ENCODE results near the gene SDR39U1.

SDR39U1 gene

DNA sequence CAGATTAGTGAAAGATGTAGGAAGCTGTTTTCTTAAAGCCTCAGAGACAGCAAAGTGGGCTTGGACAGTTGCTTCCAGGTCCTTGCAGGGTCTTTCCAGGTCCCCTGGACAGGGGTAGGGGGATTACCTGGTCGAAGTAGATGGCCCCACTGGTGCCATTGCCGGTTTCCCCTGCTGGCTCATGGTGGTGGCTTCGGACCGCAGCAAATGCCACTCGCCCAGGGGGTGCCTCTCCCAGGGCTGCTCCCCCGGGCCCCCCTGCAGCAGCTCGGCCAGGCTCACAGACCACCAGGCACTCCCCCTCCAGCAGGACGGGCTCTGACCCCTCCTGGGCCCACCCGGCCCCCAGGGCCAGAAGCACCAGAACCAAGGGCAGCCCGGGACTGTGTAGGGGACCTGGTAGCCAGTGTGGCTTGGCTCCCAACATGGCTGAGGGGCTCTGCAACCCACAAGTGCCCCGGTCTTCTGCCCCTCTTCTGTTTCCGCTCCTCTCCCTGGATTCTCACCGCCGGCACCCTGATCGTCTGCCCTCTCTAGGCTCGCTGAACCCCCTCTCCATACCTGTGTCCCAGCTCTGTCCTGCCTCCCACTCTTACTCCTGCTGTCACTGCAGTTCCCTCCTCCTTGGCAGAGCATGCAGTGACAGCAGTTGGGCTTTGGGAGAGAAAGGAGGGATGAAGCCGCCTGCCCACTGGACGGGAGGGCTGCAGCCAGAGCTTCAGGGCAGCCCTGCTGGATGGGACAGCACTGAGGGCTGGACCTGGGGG is 13.8 kb downstream of the SDR39U1 start:
- no peak for DNase-seq

DNA sequence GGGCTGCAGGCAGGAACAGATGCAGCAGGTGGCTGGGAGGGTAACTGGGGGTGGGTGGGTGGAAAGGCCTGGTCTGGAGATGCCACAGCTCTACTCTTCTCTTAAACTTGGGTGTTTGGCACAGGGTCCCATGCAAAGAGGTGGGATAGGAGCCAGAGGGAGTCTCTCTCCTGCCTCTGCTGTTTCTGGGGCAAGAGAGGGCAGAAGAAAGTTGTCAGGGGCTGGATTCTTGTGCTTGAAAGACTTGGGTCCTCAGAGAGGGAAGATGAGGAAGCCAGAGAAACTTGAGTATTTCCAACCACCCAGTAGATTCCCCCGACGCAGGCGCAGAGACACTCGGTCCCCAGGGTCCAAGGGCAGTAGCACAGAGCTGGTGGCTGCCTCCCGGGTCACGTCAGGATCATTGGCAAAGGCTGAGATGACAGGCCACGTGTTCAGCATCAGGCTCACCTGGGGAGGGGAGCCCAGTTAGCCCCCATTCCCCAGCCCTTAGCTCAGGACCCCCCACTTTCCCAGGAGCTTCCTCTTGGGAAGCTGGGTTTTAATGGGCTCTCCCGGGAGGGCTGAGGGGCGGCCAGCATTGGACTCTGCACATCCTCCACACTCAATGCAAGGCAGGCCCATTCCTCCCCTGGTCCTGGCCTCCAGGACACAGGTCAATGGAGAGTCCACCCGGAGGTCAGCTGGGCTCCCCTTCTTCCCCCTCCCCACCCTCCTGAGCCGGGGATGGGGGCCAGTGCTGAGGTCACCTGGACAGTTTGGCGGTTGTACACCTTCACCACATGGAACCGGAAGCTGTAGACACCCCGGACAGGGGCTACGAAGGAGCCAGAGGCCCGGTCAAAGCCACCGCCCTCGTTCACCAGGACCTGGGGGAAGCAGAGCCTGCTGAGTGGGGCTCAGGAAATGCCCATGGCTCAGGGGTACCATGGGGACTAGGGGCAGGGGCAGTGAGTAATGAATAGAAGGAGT is 14.8 kb downstream of the SDR39U1 start:
- no peak for DNase-seq

DNA sequence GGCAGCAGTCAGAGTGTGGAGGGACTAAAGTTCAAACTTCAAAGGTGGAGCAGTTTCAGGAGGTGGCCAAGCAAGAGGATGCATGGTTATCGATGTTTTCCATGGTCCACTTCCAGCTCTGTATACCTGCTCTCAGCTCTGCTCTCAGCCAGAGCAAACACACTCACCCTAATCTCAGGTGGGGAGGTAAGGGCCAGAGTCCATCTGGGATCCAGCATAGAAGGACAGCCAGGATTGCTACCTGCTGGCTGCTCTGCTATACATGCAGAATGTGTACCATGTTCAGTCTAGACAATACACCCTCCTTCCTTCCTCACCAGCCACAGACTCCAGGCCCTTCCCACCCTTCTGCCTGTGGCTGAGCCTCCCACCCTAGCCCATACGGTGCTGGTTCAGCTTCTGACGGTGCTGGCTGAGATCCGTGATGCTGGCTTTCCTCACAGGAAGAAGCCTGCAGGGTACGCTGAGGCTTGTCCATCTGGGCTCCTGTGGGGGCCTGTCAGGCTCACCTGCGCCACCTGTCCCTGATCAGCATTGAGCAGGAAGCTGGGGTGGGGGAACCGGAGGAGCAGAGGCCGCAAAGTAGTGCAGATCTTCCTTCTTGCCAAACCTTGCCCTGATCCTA is 15.6 kb downstream of the SDR39U1 start:
- DNase-seq: no peak

DNA sequence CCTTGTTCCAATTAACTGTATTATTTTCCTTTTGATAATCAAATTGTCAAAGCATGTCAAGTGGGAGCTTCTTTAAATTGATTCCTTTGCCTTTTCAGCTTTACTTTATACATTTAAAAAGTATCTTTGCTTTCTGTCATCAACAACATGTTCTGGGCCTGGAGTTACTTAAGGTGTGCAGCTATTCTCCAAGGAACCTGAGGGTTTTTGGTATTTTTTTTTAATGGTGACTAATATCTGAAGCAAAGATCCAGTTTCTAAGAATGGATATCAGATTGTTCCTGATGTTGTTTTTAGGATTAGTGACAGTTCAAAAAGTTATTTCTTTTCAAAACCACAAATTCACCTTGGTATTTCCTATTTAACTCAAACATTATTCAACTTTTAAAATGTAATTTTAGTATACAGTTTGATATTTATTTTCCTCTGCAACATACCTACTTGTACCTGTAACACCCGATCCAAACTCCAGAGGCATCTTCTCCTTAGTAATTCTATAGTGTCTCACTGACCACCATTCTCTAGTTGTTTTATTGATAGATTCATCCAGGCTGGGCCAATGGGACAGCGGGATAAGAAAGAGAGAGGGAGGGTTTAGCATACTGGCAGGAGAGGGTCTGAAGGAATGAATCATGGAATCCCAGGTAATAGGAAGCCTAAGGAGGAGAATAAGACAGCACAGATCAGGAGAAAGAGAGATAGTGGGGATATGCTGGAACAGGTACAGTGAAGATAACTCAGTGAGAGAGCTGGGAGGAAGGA is 16.2 kb downstream of the SDR39U1 start:
- no peak for DNase-seq

DNA sequence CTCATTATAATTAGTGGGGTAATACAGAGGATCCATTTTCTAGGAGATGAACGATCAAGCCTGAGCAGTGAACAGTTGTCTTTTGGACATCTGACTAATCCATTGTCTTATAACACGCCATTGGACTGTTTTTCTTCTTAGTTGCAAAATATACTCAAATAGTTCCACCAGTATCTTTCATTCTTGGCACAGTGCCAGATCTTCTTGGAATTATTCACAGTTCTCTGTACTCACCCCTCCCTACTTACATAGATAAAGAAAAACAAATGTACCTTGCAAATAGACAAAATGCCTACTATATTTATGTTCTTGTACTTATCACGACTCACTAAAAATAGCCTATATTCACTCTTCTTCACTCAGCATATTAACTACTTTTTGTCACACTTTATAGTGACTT is 16.9 kb downstream of the SDR39U1 start:
- no peak for DNase-seq

DNA sequence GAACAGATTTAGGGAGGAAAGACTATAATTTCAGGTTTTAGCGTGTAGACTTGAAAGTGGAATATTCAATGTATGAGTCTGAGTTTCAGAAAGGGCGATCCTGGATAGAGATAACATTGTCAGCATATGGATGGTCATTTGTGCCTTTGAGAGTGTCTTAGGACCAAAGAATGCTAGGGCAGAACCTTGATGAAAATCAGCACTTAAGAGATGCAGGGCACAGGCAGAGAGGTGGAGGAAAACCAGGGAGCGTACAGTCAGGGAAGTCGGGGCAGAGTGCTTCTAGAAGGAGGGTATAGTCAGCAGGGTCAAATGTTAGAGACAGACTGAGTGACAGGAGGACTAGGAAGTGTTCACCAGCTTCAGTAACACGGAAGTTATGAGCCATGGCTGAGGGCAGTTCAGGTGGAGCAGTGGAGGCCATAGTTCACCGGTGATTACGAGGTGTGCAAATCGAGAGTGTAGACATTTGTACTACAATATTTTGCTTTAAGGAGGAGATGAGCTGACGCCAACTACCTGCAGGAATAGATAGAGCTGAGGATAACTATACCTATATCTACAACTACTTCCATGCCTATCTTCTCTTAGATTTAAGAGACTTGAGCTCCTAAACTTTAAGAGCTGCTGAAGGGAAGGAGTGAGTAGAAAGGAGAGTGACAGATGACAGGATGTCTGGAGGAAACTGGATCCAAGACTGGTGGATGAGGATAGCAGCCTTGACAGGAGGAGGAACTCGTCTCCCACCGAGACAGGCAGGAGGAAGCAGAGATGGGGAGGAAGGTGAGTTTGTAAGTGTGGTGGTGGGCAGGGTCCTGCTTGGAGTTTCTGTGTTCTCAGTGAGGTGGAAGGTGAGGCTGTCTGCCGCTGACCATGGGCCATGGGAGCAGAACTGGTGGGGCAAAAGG is 19.6 kb downstream of the SDR39U1 start:
- no peak for DNase-seq

DNA sequence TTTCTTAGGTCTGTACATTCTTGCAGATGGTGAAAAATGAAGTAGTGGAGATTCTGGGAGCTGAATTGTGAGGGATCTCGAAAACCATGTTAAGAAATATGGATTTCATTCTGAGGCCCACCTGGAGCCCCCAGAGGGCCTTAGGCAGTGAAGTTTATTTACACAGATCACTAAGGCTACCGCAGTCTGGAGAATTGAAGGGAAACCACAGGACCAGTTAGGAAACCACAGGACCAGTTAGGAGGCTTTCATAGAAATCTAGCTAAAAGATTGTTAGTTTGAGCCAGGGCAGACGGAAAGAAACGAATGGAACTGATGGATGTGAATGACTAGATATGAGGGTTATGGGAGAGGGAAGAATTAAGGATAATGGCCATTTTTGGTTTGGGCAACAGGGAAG is 20.3 kb downstream of the SDR39U1 start:
- no peak for DNase-seq

DNA sequence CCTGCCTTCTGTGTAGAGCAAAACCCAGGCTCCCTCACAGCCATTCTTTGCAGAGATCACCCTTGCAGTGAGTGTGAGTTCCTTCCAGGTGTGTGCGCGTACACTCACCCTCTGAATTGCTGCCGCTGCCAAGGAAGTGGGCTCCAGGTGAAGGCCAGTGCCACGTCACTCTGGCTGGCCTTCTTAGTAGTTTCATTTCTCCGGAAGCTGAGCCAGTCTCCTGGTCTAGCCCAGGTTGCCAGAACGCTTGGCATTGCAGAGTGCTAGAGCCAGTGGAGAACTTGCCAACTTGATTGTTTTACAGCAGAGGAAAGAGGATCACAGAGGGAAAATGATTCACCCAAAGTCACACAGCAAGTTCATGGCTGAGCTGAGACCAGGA is 24.1 kb downstream of the SDR39U1 start:
- DNase-seq: no peak

DNA sequence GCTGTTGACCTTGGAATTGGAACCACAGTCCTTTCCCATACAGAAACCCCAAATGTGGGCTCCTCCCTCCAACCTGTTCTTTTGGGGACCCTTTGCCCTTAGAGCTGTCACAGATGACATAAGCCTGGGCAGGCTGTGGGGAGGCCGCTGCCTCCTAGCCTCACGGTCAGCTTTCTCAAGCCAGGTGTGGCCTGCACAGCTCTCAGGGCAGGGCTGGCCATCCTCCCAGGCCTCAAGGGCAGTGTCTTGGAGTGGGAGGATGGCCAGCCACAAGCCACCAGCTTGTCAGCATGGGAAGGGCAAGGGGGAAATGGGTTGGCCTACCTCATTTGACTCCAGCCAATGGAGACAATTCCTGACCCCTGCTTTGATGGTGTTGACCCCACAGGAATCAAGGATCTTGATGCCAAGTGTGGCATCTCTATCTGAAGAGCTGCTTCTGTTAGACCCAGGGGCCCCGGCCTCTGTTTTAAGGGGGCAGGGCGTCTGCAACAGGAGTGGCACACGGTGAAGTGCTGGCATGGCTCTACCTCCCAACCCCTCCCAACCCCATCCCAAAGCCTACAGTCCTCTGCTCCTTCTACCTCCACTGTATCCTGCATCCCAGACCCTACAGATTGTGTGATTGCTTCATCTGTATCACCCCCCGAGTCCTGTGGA is 24.6 kb downstream of the SDR39U1 start:
- DNase-seq: no peak

DNA sequence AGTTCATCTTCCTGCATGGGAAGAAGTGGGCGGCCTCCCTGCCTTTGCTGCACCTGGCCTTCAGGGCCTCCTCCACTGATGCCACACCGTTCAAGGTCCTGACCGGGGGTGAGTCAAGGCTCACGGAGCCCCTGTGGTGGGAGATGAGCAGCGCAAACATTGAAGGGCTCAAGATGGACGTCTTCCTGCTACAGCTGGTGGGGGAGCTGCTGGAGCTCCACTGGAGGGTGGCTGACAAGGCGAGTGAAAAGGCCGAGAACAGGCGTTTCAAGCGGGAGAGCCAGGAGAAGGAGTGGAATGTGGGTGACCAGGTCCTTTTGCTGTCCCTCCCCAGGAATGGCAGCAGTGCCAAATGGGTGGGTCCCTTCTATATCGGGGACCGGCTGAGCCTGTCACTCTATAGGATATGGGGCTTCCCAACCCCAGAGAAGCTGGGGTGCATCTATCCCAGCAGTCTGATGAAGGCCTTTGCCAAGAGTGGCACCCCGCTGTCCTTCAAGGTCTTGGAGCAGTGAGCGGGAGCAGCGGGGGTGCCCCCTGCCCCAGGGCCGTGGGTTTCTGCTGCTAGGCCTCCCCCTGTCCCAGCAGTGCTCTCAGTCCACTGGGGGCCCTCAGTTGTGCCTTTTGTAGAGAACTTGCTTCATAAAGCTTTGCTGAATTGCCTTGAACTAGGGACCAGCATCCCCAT is 25.5 kb downstream of the SDR39U1 start:
- DNase-seq: no peak

DNA sequence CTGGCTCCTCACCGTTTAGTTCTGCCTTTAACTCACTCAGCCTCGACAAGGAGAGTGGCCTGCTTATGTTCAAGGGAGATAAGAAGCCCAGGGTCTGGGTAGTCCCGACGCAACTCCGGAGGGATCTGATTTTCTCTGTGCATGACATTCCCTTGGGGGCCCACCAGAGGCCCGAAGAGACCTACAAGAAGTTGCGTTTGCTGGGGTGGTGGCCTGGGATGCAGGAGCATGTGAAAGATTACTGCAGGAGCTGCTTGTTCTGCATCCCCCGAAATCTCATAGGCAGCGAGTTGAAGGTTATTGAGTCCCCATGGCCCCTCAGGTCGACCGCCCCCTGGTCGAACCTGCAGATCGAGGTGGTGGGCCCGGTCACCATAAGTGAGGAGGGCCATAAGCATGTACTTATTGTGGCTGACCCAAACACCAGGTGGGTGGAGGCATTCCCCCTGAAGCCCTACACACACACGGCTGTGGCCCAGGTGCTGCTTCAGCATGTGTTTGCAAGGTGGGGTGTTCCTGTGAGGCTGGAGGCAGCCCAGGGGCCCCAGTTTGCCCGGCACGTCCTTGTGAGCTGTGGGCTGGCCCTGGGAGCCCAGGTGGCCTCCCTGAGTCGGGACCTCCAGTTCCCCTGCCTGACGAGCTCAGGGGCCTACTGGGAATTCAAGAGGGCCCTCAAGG is 26.2 kb downstream of the SDR39U1 start:
- no peak for DNase-seq

DNA sequence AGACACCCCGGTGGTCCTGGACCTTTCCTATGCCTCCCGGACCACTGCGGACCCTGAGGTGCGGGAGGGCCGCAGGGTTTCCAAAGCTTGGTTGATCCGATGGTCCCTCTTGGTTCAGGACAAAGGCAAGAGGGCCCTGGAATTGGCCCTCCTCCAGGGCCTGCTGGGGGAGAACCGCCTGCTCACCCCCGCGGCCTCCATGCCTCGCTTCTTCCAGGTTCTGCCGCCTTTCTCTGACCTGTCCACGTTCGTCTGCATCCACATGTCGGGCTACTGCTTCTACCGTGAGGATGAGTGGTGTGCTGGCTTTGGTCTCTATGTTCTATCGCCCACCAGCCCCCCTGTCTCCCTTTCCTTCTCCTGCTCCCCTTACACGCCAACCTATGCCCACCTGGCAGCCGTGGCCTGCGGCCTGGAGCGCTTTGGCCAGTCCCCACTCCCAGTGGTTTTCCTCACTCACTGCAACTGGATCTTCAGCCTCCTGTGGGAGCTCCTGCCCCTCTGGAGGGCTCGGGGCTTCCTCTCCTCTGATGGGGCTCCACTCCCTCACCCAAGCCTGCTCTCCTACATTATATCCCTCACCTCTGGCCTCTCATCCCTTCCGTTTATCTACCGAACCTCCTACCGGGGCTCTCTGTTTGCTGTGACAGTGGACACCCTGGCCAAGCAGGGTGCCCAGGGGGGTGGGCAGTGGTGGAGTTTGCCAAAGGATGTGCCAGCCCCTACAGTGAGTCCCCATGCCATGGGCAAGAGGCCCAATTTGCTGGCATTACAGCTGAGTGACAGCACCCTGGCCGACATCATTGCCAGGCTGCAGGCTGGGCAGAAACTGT is 26.9 kb downstream of the SDR39U1 start:
- DNase-seq: no peak

DNA sequence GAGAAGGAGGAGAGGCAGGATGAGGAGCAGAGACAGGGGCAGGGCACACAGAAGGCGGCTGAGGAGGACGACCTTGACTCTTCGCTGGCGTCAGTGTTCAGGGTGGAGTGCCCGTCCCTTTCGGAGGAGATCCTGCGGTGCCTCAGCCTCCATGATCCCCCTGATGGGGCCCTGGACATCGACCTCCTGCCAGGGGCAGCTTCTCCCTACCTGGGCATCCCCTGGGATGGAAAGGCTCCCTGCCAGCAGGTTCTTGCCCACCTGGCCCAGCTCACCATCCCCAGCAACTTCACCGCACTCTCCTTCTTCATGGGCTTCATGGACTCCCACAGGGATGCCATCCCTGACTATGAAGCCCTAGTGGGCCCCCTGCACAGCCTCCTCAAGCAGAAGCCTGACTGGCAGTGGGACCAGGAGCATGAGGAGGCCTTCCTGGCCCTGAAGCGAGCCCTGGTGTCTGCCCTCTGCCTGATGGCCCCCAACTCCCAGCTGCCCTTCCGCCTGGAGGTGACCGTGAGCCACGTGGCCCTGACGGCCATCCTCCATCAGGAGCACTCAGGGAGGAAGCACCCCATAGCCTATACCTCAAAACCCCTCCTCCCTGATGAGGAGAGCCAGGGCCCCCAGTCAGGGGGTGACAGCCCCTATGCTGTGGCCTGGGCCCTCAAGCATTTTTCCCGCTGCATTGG is 27.7 kb downstream of the SDR39U1 start:
- no peak for DNase-seq

DNA sequence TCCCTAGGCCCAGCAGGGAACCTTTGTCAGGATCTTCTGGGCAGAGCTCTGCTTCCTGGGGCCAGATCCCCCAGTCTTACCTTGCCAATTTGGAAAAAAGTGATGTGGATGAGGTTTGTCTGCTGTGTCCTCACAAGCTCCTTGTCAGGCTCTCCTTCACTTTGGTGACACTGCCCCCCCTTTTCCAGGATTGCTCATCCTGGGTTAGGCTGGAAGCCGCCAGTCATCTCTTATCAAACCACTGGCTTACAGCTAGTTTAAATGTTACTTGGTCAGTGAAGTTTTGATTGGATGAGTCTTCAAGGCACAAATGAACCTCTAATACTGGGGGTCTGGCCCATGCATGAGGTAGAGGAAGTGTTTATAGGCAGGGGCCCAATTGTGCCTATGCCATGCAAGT is 28.5 kb downstream of the SDR39U1 start:
- DNase-seq: no peak

DNA sequence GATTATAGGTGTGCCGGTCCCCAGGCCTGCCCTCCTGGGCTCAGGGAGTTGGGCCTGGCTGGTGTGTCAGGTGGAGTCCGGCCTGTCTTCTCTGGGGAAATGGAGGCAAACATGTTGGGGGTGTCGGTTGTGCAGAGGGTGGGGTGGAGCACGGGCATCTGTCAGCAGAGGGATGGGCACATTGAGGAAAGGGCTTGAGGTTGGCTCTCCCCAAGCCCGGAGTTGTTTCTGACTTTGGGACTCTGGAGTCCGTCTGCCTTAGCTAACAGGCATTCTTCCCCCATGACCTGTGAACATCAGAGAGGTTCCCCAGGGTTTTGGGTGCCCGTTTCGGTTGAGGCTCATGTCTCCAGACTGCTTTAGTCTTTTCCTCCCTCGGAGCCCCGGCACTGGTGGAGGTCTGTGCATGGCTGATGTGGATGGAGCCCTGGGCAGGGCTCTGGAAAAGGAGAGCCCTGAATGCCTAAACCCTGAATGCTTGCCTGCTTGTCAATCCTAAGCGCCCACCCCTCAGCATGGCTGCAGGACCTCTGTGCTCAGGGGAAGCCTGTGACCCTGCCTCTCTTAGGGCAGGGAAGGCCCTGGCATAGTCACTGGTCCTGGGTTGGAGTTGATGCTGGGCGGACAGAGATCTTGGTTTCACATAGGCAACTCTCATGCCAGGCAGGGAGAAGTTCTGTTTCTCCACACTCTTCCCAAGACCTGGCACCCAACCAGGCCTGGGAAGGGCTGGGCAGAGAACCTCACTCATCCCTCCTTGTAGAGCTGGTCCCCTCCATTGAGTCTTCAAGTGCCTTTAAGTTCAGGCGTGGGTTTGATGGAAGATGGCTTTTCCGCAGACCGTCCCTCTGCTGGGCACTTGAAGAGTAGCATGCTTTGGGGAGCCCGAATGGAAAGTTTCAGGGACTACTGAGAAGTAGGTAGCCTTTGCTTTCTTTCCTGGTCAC is 30.9 kb downstream of the SDR39U1 start:
- DNase-seq: peak; percentile 41

DNA sequence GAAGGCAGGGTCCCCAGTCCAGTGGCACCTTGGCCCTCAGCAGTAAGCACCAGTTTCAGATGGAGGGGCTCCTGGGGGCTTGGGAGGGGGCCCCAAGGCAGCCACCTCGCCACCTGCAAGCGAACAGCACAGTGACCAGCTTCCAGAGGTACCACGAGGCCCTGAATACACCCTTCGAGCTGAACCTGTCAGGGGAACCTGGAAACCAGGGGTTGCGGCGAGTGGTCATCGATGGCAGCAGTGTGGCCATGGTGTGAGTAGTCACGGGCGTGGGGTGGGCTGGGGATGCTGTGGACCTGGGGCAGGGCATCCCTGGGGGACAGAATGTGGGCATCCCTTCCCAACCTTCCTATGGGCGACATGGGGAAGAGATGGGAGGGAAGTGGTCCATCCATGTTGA is 32.6 kb downstream of the SDR39U1 start:
- DNase-seq: no peak

DNA sequence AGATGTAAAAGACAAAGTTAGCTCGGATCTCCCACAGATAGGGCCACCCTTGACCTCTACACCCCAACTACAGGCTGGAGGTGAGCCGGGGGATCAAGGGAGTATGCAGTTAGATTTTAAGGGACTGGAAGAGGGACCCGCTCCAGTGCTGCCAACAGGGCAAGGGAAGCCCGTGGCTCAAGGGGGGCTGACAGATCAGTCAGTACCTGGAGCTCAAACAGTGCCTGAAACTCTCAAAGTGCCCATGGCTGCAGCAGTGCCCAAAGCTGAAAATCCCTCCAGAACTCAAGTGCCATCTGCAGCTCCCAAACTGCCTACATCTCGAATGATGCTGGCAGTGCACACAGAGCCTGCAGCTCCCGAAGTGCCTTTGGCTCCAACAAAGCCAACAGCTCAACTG is 33.4 kb downstream of the SDR39U1 start:
- no peak for DNase-seq

Data from NCI-H1694 (cell line).